Ishikawa (cell line): Measurements from ENCODE around the gene LPAR2.

Source experiments
- CEBPB ChIP-seq: IDR thresholded peaks from 2 replicates; pipeline ENCODE4 v1.6.1; 2012
- CREB1 ChIP-seq: IDR thresholded peaks from 2 replicates; pipeline ENCODE4 v1.6.1; 2012; ENCODE audit warnings: low read depth
- EGR1 ChIP-seq: IDR thresholded peaks from 2 replicates; pipeline ENCODE4 v1.6.1; 2012
- EP300 ChIP-seq: IDR thresholded peaks from 2 replicates; pipeline ENCODE4 v1.6.1; 2012; ENCODE audit warnings: borderline replicate concordance
- FOXM1 ChIP-seq: IDR thresholded peaks from 2 replicates; pipeline ENCODE4 v1.6.1; 2012; ENCODE audit warnings: low read depth, borderline replicate concordance
- MAX ChIP-seq: IDR thresholded peaks from 2 replicates; pipeline ENCODE4 v1.6.1; 2012
- NFIC ChIP-seq: IDR thresholded peaks from 2 replicates; pipeline ENCODE4 v1.6.1; 2012
- RAD21 ChIP-seq: IDR thresholded peaks from 2 replicates; pipeline ENCODE4 v1.6.1; 2012; ENCODE audit warnings: low read depth
- REST ChIP-seq: IDR thresholded peaks from 2 replicates; pipeline ENCODE4 v1.6.1; 2012; ENCODE audit warnings: low read depth, mild to moderate bottlenecking
- TAF1 ChIP-seq: IDR thresholded peaks from 2 replicates; pipeline ENCODE4 v1.6.1; 2012; ENCODE audit warnings: low read depth, mild to moderate bottlenecking
- TCF12 ChIP-seq: IDR thresholded peaks from 2 replicates; pipeline ENCODE4 v1.6.1; 2012; ENCODE audit warnings: low read depth
- TEAD4 ChIP-seq: IDR thresholded peaks from 2 replicates; pipeline ENCODE4 v1.6.1; 2012
- USF1 ChIP-seq: IDR thresholded peaks from 2 replicates; pipeline ENCODE4 v1.6.1; 2012
- YY1 ChIP-seq: IDR thresholded peaks from 2 replicates; pipeline ENCODE4 v1.6.1; 2012; ENCODE audit warnings: low read depth
- ZBTB7A ChIP-seq: IDR thresholded peaks from 2 replicates; pipeline ENCODE4 v1.6.1; 2012; ENCODE audit warnings: low read depth

LPAR2 gene

GRCh38 chr19:19661675-19662251 lies 33.7 kb upstream of the LPAR2 start:
- TF ChIP-seq TEAD4: no peak
- no peak for TF ChIP-seq RAD21
- no peak for TF ChIP-seq YY1
- no peak for TF ChIP-seq FOXM1
- no peak for TF ChIP-seq MAX
- TF ChIP-seq TAF1: no peak
- TF ChIP-seq EGR1: no peak
- no peak for TF ChIP-seq ZBTB7A
- no peak for TF ChIP-seq USF1

- TF ChIP-seq RAD21: no peak
- no peak for TF ChIP-seq ZBTB7A
These were observed 33.2 kb upstream of the LPAR2 start for GRCh38 chr19:19661141-19661674.

GRCh38 chr19:19659646-19660245 lies 31.7 kb upstream of the LPAR2 start:
- TF ChIP-seq NFIC (no peak), RAD21 (no peak), TAF1 (no peak), TEAD4 (no peak)

GRCh38 chr19:19657397-19657783 lies 29.4 kb upstream of the LPAR2 start:
- TF ChIP-seq CREB1 (no peak), TCF12 (no peak), RAD21 (no peak), TAF1 (no peak), USF1 (no peak), REST (no peak), FOXM1 (no peak), TEAD4 (no peak), CEBPB (no peak), NFIC (no peak), ZBTB7A (no peak), EP300 (no peak), EGR1 (no peak), MAX (no peak)

- TF ChIP-seq CREB1 (no peak), TAF1 (no peak), NFIC (no peak), RAD21 (no peak), MAX (no peak), EGR1 (no peak), USF1 (no peak), FOXM1 (no peak), TCF12 (no peak), ZBTB7A (no peak), REST (no peak), YY1 (no peak), EP300 (no peak), CEBPB (no peak), TEAD4 (no peak)
These were observed 28.7 kb upstream of the LPAR2 start for GRCh38 chr19:19656451-19657396.
